ENCODE results near the gene CCL16.

- TF ChIP-seq CTCF (IDR thresholded peaks at IDR 0.05) (no peak), EZH2 (IDR thresholded peaks at IDR 0.05; ENCODE audit: borderline replicate concordance, insufficient read depth, low read depth, low read length, poor library complexity, severe bottlenecking) (no peak)
Observed at GRCh38 chr17:36011201-36011600, 29.9 kb upstream of the CCL16 start.
